Large intestine (tissue), 3 donors: Measurements from ENCODE around the gene SLC6A11. TPM values are rescaled to one million over a fixed set of nuclear protein-coding genes. Genes with fewer than 3 reads are reported as not detected.

Experiments used
- DNase-seq, 2 donors: peaks; one replicate each; pipeline versions ENCODE4 v3.0.0 to v3.0.0-alpha.2; 2013
- H3K27ac ChIP-seq: one replicate; pipeline ENCODE4 v1.5.1; 2013; ENCODE audit warnings: low read length
- H3K27me3 ChIP-seq: 2 replicates; pipeline ENCODE4 v1.6.1; 2013; ENCODE audit warnings: low read length; ENCODE audit not compliant: control insufficient read depth, insufficient read depth
- H3K36me3 ChIP-seq: 2 replicates; pipeline ENCODE4 v1.6.1; 2013; ENCODE audit warnings: low read length; ENCODE audit not compliant: control insufficient read depth, insufficient read depth
- H3K4me1 ChIP-seq: one replicate; pipeline ENCODE4 v1.6.1; 2013; ENCODE audit warnings: low read length; ENCODE audit not compliant: control insufficient read depth, insufficient read depth
- H3K4me3 ChIP-seq: one replicate; pipeline ENCODE4 v1.5.1; 2013; ENCODE audit warnings: low read length
- H3K9me3 ChIP-seq: one replicate; pipeline ENCODE4 v1.6.1; 2013; ENCODE audit warnings: mild to moderate bottlenecking, low read depth, low read length, moderate library complexity; ENCODE audit not compliant: control insufficient read depth
- WGBS: methylation state at CpG from one replicate; pipeline ENCODE4 v1.1.5; 2013; ENCODE audit warnings: low lambda C conversion rate; ENCODE audit not compliant: insufficient coverage; 5-methylcytosine and 5-hydroxymethylcytosine counted together
- polyA plus RNA-seq: library from polyadenylated mRNA; unstranded; fragments of 120-200 nt; gene quantifications from one replicate; pipeline ENCODE4 v1.2.1, GENCODE V29; 2013

The SLC6A11 gene
- polyA plus RNA-seq, 1 donor: 0.07 TPM

GRCh38 chr3:10950476-10951294 is 134.7 kb downstream of the SLC6A11 start:
- whole genome bisulfite sequencing: 14% methylated on average over 1 of the region's 12 CpGs
- no peak for DNase-seq
- Histone ChIP-seq H3K27me3 (no peaks in the 10 kb centered on the region), H3K4me3 (no peak overlapping the region), H3K36me3 (no peaks in the 10 kb centered on the region), H3K4me1 (no peaks in the 10 kb centered on the region), H3K9me3 (no peaks in the 10 kb centered on the region), H3K27ac (no peak overlapping the region)

GRCh38 chr3:10951295-10951926 is 135.4 kb downstream of the SLC6A11 start:
- Histone ChIP-seq H3K4me1 (no peaks in the 10 kb centered on the region), H3K27ac (no peak overlapping the region), H3K36me3 (no peaks in the 10 kb centered on the region), H3K4me3 (no peak overlapping the region), H3K27me3 (no peaks in the 10 kb centered on the region), H3K9me3 (no peaks in the 10 kb centered on the region)
- DNase-seq: no peak
- WGBS: 60% methylated on average over 1 of the region's 7 CpGs

GRCh38 chr3:10952525-10952924 is 136.5 kb downstream of the SLC6A11 start:
- no peaks in the 10 kb centered on the region for H3K36me3 ChIP-seq
- H3K27ac ChIP-seq: no peak overlapping the region
- H3K4me1 ChIP-seq: no peaks in the 10 kb centered on the region
- no peak overlapping the region for H3K4me3 ChIP-seq
- DNase-seq: no peak
- H3K9me3 ChIP-seq: no peaks in the 10 kb centered on the region
- WGBS: no CpG with 5 or more reads among the region's 3 CpGs
- no peaks in the 10 kb centered on the region for H3K27me3 ChIP-seq

GRCh38 chr3:10954740-10955139 is 138.7 kb downstream of the SLC6A11 start:
- no CpG with 5 or more reads among the region's 3 CpGs for WGBS
- DNase-seq: no peak
- Histone ChIP-seq H3K27me3 (no peaks in the 10 kb centered on the region), H3K4me3 (no peak overlapping the region), H3K36me3 (no peaks in the 10 kb centered on the region), H3K9me3 (no peaks in the 10 kb centered on the region), H3K27ac (no peak overlapping the region), H3K4me1 (no peaks in the 10 kb centered on the region)

- H3K27me3 ChIP-seq: no peaks in the 10 kb centered on the region
- H3K36me3 ChIP-seq: no peaks in the 10 kb centered on the region
- no peak for DNase-seq
- H3K4me1 ChIP-seq: no peaks in the 10 kb centered on the region
- H3K4me3 ChIP-seq: no peak overlapping the region
- whole genome bisulfite sequencing: 67% methylated on average over 1 of the region's 15 CpGs
- H3K9me3 ChIP-seq: no peaks in the 10 kb centered on the region
- H3K27ac ChIP-seq: no peak overlapping the region
These were observed 139.9 kb downstream of the SLC6A11 start for GRCh38 chr3:10955711-10956453.

- DNase-seq: no peak
- Histone ChIP-seq H3K27ac (no peak overlapping the region), H3K36me3 (no peaks in the 10 kb centered on the region), H3K9me3 (no peaks in the 10 kb centered on the region), H3K27me3 (no peaks in the 10 kb centered on the region), H3K4me1 (no peaks in the 10 kb centered on the region), H3K4me3 (no peak overlapping the region)
- no CpG with 5 or more reads among the region's 4 CpGs for WGBS
These were observed 140.5 kb downstream of the SLC6A11 start for GRCh38 chr3:10956531-10956930.

- Histone ChIP-seq H3K36me3 (no peaks in the 10 kb centered on the region), H3K4me1 (no peaks in the 10 kb centered on the region), H3K27me3 (no peaks in the 10 kb centered on the region), H3K4me3 (no peak overlapping the region), H3K27ac (no peak overlapping the region), H3K9me3 (no peaks in the 10 kb centered on the region)
- WGBS: 80% methylated on average over 1 of the region's 6 CpGs
- no peak for DNase-seq
These were observed 141.0 kb downstream of the SLC6A11 start for GRCh38 chr3:10956986-10957385.

- no peak overlapping the region for H3K27ac ChIP-seq
- WGBS: no CpG with 5 or more reads among the region's 17 CpGs
- no peaks in the 10 kb centered on the region for H3K9me3 ChIP-seq
These were observed 142.1 kb downstream of the SLC6A11 start for GRCh38 chr3:10957976-10958749.

GRCh38 chr3:10960255-10960654 is 144.2 kb downstream of the SLC6A11 start:
- no CpG with 5 or more reads among the region's 6 CpGs for WGBS
- DNase-seq: no peak
- no peak overlapping the region for H3K27ac ChIP-seq
- H3K36me3 ChIP-seq: no peaks in the 10 kb centered on the region
- H3K4me1 ChIP-seq: no peaks in the 10 kb centered on the region
- no peaks in the 10 kb centered on the region for H3K27me3 ChIP-seq
- no peaks in the 10 kb centered on the region for H3K9me3 ChIP-seq
- no peak overlapping the region for H3K4me3 ChIP-seq

More at GRCh38 chr3:10957976-10958749, 142.1 kb downstream of the SLC6A11 start:
- Histone ChIP-seq H3K4me1 (no peaks in the 10 kb centered on the region), H3K36me3 (no peaks in the 10 kb centered on the region), H3K27me3 (no peaks in the 10 kb centered on the region), H3K4me3 (no peak overlapping the region)
- DNase-seq: no peak

- H3K27ac ChIP-seq: no peak overlapping the region
- WGBS: no CpG with 5 or more reads among the region's 2 CpGs
These were observed 145.9 kb downstream of the SLC6A11 start for GRCh38 chr3:10961921-10962320.

More at GRCh38 chr3:10961921-10962320, 145.9 kb downstream of the SLC6A11 start:
- Histone ChIP-seq H3K36me3 (no peaks in the 10 kb centered on the region), H3K9me3 (no peaks in the 10 kb centered on the region), H3K27me3 (no peaks in the 10 kb centered on the region), H3K4me3 (no peak overlapping the region), H3K4me1 (no peaks in the 10 kb centered on the region)
- no peak for DNase-seq
